Osteoblast (primary cell): Measurements from ENCODE around the gene SSRP1. TPM values are rescaled to one million over a fixed set of nuclear protein-coding genes. Genes with fewer than 3 reads are reported as not detected.

Experiments
- DNase-seq: peaks from one replicate; pipeline ENCODE4 v3.0.0; 2011; ENCODE audit warnings: low spot score, mixed read lengths; ENCODE audit not compliant: insufficient read length; ENCODE audit errors: missing footprints
- H2AFZ ChIP-seq: 2 replicates; pipeline ENCODE4 v1.6.0; 2011; ENCODE audit warnings: mild to moderate bottlenecking, low read length
- H3K27ac ChIP-seq: 2 replicates; pipeline ENCODE4 v1.5.1; 2011; ENCODE audit warnings: mild to moderate bottlenecking, low read depth, low read length, moderate library complexity
- H3K27me3 ChIP-seq: 2 replicates; pipeline ENCODE4 v1.6.0; 2012; ENCODE audit warnings: mild to moderate bottlenecking, control low read depth, inconsistent platforms, low read length, moderate library complexity; ENCODE audit not compliant: insufficient read depth
- H3K36me3 ChIP-seq: 2 replicates; pipeline ENCODE4 v1.5.1; 2011; ENCODE audit warnings: mild to moderate bottlenecking, low read length, control low read depth, moderate library complexity; ENCODE audit not compliant: insufficient read depth
- H3K4me1 ChIP-seq: 2 replicates; pipeline ENCODE4 v1.5.1; 2011; ENCODE audit warnings: mild to moderate bottlenecking, low read length, control low read depth, moderate library complexity; ENCODE audit not compliant: insufficient read depth
- H3K4me2 ChIP-seq: 2 replicates; pipeline ENCODE4 v1.6.0; 2011; ENCODE audit warnings: mild to moderate bottlenecking, low read length; ENCODE audit not compliant: insufficient read depth
- H3K4me3 ChIP-seq: fragments of 200-600 bp; sonication (generic); 3 replicates; pipeline ENCODE4 v1.5.1; 2012; ENCODE audit warnings: mild to moderate bottlenecking, low read length, inconsistent platforms; ENCODE audit not compliant: insufficient read depth
- H3K79me2 ChIP-seq: 2 replicates; pipeline ENCODE4 v1.6.0; 2012; ENCODE audit warnings: mild to moderate bottlenecking, low read length, control low read depth, inconsistent platforms; ENCODE audit not compliant: insufficient read depth
- H3K9me3 ChIP-seq: 2 replicates; pipeline ENCODE4 v1.5.1; 2011; ENCODE audit warnings: low read depth, low read length, control low read depth
- H4K20me1 ChIP-seq: 2 replicates; pipeline ENCODE4 v1.6.0; 2012; ENCODE audit warnings: mild to moderate bottlenecking, low read length, control low read depth; ENCODE audit not compliant: insufficient read depth
- total RNA-seq: library from RNA; depleted of rRNA; stranded (reverse); fragments of >200 nt; gene quantifications from 2 replicates; pipeline ENCODE4 v1.2.3, GENCODE V29; 2012
- TF ChIP-seq, protein P1 (sequence below): IDR thresholded peaks from 2 replicates; pipeline ENCODE4 v1.5.1; 2011; ENCODE audit warnings: mild to moderate bottlenecking, low read depth, low read length, moderate library complexity; ENCODE audit errors: extremely low read depth

The SSRP1 gene
- total RNA-seq, 1 donor, result 55.4 TPM

DNA sequence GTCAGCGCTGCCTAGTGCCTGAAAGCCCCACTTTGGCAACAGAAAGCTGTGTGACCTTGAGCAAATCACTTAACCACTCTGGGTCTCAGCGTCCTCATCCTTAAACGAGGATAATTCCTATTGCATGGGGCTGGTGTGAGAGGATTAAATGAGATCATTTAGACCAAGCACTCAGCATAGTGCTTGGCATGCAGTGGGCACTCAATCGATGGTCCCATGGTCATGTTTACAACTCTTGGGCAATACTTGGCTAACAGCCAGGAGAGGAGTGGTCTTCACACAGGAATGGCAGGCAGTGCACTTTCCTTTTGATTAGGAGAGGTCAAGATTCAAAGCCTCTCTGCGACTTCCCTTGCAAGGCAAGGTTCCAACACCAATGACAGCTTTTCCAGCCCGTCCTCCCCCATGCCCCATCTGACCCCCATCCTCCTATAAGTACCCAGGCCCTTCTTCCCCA, 25.0 kb downstream of the SSRP1 start:
- Histone ChIP-seq H3K27ac (peak overlapping the region; percentile 87), H3K4me2 (peak overlapping the region; percentile 91), H2AFZ (peak overlapping the region; percentile 9), H3K4me3 (peak overlapping the region; percentile 70), H3K27me3 (no peaks in the 10 kb centered on the region), H3K36me3 (peaks cover 76% of the 10 kb centered on the region), H3K4me1 (peaks cover 23% of the 10 kb centered on the region), H3K9me3 (no peaks in the 10 kb centered on the region), H3K79me2 (peaks cover 62% of the 10 kb centered on the region), H4K20me1 (peaks cover 58% of the 10 kb centered on the region)
- TF ChIP-seq, protein P1, sequence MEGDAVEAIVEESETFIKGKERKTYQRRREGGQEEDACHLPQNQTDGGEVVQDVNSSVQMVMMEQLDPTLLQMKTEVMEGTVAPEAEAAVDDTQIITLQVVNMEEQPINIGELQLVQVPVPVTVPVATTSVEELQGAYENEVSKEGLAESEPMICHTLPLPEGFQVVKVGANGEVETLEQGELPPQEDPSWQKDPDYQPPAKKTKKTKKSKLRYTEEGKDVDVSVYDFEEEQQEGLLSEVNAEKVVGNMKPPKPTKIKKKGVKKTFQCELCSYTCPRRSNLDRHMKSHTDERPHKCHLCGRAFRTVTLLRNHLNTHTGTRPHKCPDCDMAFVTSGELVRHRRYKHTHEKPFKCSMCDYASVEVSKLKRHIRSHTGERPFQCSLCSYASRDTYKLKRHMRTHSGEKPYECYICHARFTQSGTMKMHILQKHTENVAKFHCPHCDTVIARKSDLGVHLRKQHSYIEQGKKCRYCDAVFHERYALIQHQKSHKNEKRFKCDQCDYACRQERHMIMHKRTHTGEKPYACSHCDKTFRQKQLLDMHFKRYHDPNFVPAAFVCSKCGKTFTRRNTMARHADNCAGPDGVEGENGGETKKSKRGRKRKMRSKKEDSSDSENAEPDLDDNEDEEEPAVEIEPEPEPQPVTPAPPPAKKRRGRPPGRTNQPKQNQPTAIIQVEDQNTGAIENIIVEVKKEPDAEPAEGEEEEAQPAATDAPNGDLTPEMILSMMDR, result no peak
- DNase-seq, result peak; percentile 93

DNA sequence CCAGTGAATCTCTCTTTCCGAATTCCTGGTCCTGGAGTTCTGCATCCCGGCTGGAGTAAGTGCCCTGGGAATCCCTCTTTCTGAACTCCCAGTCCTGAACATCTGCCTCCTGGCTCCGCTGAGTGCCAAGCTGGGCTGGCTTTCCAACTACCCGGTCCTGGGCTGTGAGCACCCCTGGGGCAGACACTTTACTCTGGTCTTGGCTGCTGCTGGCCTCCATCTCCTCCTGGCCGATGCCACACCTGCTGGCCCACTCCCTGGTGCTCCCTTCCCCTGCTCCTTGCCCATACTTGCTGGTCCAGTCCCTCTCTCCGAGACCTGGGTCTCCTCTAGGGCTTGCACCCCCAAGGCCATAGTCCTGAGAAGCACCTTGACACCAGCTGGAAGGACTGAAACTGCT, 25.6 kb downstream of the SSRP1 start:
- peaks cover 23% of the 10 kb centered on the region for H3K4me1 ChIP-seq
- H3K4me2 ChIP-seq, result peak overlapping the region; percentile 91
- peaks cover 59% of the 10 kb centered on the region for H4K20me1 ChIP-seq
- TF ChIP-seq, protein P1, result no peak
- H3K79me2 ChIP-seq, result peaks cover 62% of the 10 kb centered on the region
- peaks cover 76% of the 10 kb centered on the region for H3K36me3 ChIP-seq
- peak overlapping the region; percentile 70 for H3K4me3 ChIP-seq
- peak; percentile 25 for DNase-seq
- no peaks in the 10 kb centered on the region for H3K27me3 ChIP-seq
- no peaks in the 10 kb centered on the region for H3K9me3 ChIP-seq
- H2AFZ ChIP-seq, result no peak overlapping the region
- H3K27ac ChIP-seq, result peak overlapping the region; percentile 87

GRCh38 chr11:57309106-57310059, 26.3 kb downstream of the SSRP1 start:
- Histone ChIP-seq H3K4me2 (no peak overlapping the region), H4K20me1 (peaks cover 64% of the 10 kb centered on the region), H3K79me2 (peaks cover 63% of the 10 kb centered on the region), H3K4me1 (peaks cover 30% of the 10 kb centered on the region), H3K36me3 (peaks cover 71% of the 10 kb centered on the region), H3K4me3 (no peak overlapping the region), H3K9me3 (no peaks in the 10 kb centered on the region), H3K27ac (peak overlapping the region; percentile 87), H3K27me3 (no peaks in the 10 kb centered on the region), H2AFZ (no peak overlapping the region)
- DNase-seq, result peak; percentile 86
- TF ChIP-seq, protein P1, result no peak

DNA sequence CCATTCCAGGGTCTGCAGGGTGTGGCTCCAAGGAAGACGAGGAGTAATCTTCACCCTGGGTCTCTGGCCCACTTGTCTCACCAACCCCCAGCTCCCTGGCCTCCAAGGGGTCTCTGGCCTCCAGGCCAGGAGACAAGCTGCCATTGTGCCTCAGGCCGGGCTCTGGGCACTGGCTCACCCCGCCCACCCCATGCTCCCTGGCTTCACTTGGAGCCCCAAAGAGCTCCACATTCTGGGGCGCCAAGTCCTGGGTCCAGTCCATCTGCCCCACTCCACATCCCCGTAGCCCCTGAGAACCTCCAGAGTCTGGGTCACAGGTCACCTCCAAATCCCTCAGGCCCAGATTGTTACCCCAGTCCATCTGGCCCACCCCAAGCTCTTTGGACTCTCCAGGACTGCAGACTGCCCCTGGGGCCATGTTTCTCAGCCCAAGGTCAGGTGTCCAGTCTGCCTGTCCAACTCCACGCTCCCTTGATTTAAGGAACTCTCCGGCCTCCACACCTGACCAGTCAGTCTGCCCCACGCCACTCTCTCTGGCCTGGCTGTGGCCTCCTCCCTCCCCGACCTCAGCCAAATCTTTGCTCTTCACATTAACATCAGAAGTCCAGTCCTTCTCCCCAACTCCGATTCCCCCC, 27.1 kb downstream of the SSRP1 start:
- H2AFZ ChIP-seq, result no peak overlapping the region
- TF ChIP-seq, protein P1, result no peak
- H3K9me3 ChIP-seq, result no peaks in the 10 kb centered on the region
- peaks cover 68% of the 10 kb centered on the region for H3K79me2 ChIP-seq
- H3K36me3 ChIP-seq, result peaks cover 64% of the 10 kb centered on the region
- DNase-seq, result peak; percentile 77
- no peaks in the 10 kb centered on the region for H3K27me3 ChIP-seq
- H3K27ac ChIP-seq, result no peak overlapping the region
- no peak overlapping the region for H3K4me3 ChIP-seq
- H3K4me2 ChIP-seq, result no peak overlapping the region
- H4K20me1 ChIP-seq, result peaks cover 68% of the 10 kb centered on the region
- peaks cover 35% of the 10 kb centered on the region for H3K4me1 ChIP-seq
